ENCODE measurements around the gene NOS1AP.

NOS1AP gene

DNA sequence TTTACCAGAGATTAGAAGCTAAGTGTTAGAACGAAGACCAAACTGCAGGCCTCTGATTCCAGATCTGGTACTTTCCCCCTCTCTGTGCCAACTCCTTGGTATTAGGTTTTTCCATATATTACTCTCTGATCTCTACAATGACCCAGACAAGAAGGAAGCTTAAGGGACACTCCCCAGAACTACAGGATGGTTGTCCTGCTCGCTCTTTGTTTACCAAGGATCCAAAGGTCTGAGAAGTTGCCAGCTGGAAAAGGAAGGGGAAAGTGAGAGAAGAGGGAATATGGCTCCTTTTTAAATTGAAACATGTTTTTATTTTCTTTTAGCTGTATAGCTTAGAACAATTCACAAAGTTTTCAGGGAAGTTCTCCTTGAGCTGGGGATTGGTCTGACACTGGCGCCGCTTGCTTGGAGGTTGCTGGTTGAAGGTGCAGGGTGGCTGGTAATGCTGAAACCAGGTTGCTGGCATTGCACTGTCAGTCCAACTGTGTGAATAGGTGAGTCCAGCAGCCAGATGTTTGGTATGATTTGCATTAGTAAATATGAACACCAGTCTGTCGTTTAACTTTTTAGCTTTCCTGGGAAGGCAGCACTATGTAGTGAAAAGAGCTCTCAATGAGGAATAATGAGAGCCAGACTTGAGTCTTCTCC lies 89.3 kb downstream of the NOS1AP start:
- in situ Hi-C loops (cut with HindIII; ENCODE audit: low pct_ligation_motif_present, low sequenced_read_pairs): no loop called here
- no peaks in the 10 kb centered on the region for H3K27me3 ChIP-seq (replicated peaks)
- TF ChIP-seq CTCF (IDR thresholded peaks at IDR 0.05; ENCODE audit: low read depth, low read length, missing control alignments): no peak

GRCh38 chr1:162159515-162159914 lies 90.0 kb downstream of the NOS1AP start:
- DNase-seq: no peak
- Histone ChIP-seq H3K4me3 (ENCODE audit: low read depth, low read length) (no peak overlapping the region), H3K27ac (no peak overlapping the region), H3K36me3 (replicated peaks) (no peaks in the 10 kb centered on the region), H3K27me3 (replicated peaks) (no peaks in the 10 kb centered on the region)
- TF ChIP-seq CTCF (IDR thresholded peaks at IDR 0.05; ENCODE audit: low read depth, low read length, missing control alignments): no peak
- in situ Hi-C loops (cut with HindIII; ENCODE audit: low pct_ligation_motif_present, low sequenced_read_pairs): no loop called here

More for the DNA sequence above, 89.3 kb downstream of the NOS1AP start:
- DNase-seq: no peak
- H3K36me3 ChIP-seq (replicated peaks): no peaks in the 10 kb centered on the region
- no peak overlapping the region for H3K4me3 ChIP-seq (ENCODE audit: low read depth, low read length)
- no peak overlapping the region for H3K27ac ChIP-seq

- in situ Hi-C loops (cut with HindIII; ENCODE audit: low pct_ligation_motif_present, low sequenced_read_pairs): no loop called here
- no peaks in the 10 kb centered on the region for H3K27me3 ChIP-seq (replicated peaks)
- no peak overlapping the region for H3K4me3 ChIP-seq (ENCODE audit: low read depth, low read length)
- peak; percentile 43 for DNase-seq
- TF ChIP-seq CTCF (IDR thresholded peaks at IDR 0.05; ENCODE audit: low read depth, low read length, missing control alignments): no peak
- peak overlapping the region; percentile 47 for H3K27ac ChIP-seq
- H3K36me3 ChIP-seq (replicated peaks): no peaks in the 10 kb centered on the region
Measured at GRCh38 chr1:162161916-162162550, 92.5 kb downstream of the NOS1AP start.

DNA sequence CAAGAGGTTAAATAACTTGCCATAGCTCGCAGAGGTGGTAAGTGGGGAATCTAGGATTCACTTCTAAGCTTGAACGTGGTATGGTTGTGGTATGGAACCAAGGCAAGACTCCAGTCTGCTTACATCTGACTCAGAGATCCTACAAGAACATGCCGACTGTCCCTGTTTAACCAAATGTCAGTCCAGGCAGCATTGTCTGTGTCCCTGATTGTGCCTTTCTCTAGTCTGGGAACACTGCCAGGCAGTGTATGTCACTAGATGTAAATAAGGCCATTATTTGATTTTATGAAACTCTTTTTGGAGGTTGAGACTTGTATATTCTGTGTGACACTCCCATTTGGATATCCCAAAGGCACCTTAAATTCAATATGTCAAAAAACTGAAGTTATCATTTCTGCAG lies 96.0 kb downstream of the NOS1AP start:
- no peak for TF ChIP-seq CTCF (IDR thresholded peaks at IDR 0.05; ENCODE audit: low read depth, low read length, missing control alignments)
- Histone ChIP-seq H3K36me3 (replicated peaks) (no peaks in the 10 kb centered on the region), H3K27ac (no peak overlapping the region), H3K27me3 (replicated peaks) (no peaks in the 10 kb centered on the region), H3K4me3 (ENCODE audit: low read depth, low read length) (no peak overlapping the region)
- in situ Hi-C loops (cut with HindIII; ENCODE audit: low pct_ligation_motif_present, low sequenced_read_pairs): no loop called here
- no peak for DNase-seq

DNA sequence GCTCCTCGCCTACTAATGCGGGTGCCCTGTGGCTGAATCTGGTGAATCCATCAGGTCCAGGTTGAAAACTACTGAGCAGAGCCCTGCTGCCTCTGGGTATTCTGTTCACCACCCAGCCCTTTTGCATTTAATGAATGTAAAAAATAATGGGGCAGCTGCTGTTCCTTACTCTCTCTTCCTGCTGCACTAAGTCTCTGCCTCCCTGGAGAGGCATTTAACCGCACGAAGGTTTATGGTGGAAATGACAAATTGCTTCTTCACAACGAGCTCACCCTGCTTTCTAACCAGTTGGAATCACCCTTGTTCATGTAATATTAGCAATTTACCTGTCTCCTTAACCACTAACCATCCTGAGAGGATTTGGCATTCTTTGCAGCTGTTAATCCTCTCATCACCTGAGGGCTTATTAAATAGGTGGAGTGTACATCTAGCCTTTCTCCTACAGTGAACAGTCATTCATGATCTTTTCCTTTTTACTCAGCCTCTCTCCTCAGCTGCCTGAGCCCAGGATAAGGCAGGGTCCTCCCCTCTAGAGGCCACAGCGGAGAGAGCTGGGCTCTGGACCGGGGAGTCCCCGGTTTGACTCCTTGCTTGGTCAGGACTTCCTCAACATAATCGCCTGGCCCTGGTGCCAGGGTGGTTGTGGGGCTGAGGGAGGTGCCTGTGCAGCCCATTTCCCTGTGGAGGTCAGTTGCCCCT lies 97.6 kb downstream of the NOS1AP start:
- in situ Hi-C loops (cut with HindIII; ENCODE audit: low pct_ligation_motif_present, low sequenced_read_pairs): no loop called here
- Histone ChIP-seq H3K4me3 (ENCODE audit: low read depth, low read length) (no peak overlapping the region), H3K36me3 (replicated peaks) (no peaks in the 10 kb centered on the region), H3K27me3 (replicated peaks) (no peaks in the 10 kb centered on the region), H3K27ac (no peak overlapping the region)
- DNase-seq: no peak
- no peak for TF ChIP-seq CTCF (IDR thresholded peaks at IDR 0.05; ENCODE audit: low read depth, low read length, missing control alignments)
